ENCODE results near the gene SEMA6A.

GRCh38 chr5:116502138-116502537 lies 72.5 kb downstream of the SEMA6A start:
- TF ChIP-seq, protein P1, sequence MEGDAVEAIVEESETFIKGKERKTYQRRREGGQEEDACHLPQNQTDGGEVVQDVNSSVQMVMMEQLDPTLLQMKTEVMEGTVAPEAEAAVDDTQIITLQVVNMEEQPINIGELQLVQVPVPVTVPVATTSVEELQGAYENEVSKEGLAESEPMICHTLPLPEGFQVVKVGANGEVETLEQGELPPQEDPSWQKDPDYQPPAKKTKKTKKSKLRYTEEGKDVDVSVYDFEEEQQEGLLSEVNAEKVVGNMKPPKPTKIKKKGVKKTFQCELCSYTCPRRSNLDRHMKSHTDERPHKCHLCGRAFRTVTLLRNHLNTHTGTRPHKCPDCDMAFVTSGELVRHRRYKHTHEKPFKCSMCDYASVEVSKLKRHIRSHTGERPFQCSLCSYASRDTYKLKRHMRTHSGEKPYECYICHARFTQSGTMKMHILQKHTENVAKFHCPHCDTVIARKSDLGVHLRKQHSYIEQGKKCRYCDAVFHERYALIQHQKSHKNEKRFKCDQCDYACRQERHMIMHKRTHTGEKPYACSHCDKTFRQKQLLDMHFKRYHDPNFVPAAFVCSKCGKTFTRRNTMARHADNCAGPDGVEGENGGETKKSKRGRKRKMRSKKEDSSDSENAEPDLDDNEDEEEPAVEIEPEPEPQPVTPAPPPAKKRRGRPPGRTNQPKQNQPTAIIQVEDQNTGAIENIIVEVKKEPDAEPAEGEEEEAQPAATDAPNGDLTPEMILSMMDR (IDR thresholded peaks at IDR 0.05; ENCODE audit: insufficient read depth, low read length): no peak
- no peak for TF ChIP-seq GABPA (IDR thresholded peaks at IDR 0.05; ENCODE audit: low read depth)
- no peak for TF ChIP-seq REST (IDR thresholded peaks at IDR 0.05; ENCODE audit: insufficient replicate concordance, low read depth)
- no peak for TF ChIP-seq POLR2AphosphoS5 (IDR thresholded peaks at IDR 0.05; ENCODE audit: low read depth)
